Activated CD4-positive, alpha-beta T cell treated with anti-CD3 and anti-CD28 coated beads, Interleukin-2, amount 10 ng/mL, durations not matched to agents 7 days and 5 days (primary cell): ENCODE results near the gene RFPL3. TPM values are rescaled to one million over a fixed set of nuclear protein-coding genes. Genes with fewer than 3 reads are reported as not detected.

ENCODE experiments used
- CTCF ChIA-PET: fragments of 350-600 bp; sonication (Branson Sonifier 250); formaldehyde crosslinking; loops from one replicate; lab custom pipeline; 2021; ENCODE audit warnings: antibody characterized with exemption; lab: Charles Lee
- POLR2A ChIA-PET: fragments of 350-600 bp; sonication (Branson Sonifier 250); formaldehyde crosslinking; loops from one replicate; lab custom pipeline; 2021; ENCODE audit warnings: antibody characterized with exemption; lab: Charles Lee
- DNase-seq: peaks from one replicate; pipeline ENCODE4 v3.0.0-alpha.2; 2020
- H3K27ac Mint-ChIP-seq: one replicate; pipeline ENCODE4 v1.8.0; 2021; ENCODE audit warnings: mild to moderate bottlenecking, moderate library complexity, mixed read lengths
- H3K27me3 Mint-ChIP-seq: one replicate; pipeline ENCODE4 v1.8.0; 2021; ENCODE audit warnings: mixed read lengths
- H3K36me3 Mint-ChIP-seq: one replicate; pipeline ENCODE4 v1.8.0; 2021; ENCODE audit warnings: low read depth, mixed read lengths
- H3K4me1 Mint-ChIP-seq: one replicate; pipeline ENCODE4 v1.8.0; 2021; ENCODE audit warnings: mixed read lengths
- H3K4me3 Mint-ChIP-seq: one replicate; pipeline ENCODE4 v1.8.0; 2021; ENCODE audit warnings: mild to moderate bottlenecking, moderate library complexity, mixed read lengths
- H3K9me3 Mint-ChIP-seq: one replicate; pipeline ENCODE4 v1.8.0; 2021; ENCODE audit warnings: mixed read lengths
- total RNA-seq, 2 experiments: library from RNA; stranded (reverse); gene quantifications; one replicate each; pipeline ENCODE4 v1.2.3, GENCODE V29; 2021

Gene RFPL3
- total RNA-seq, 2 experiments from 2014 or later, result not detected

GRCh38 chr22:32378707-32379272 lies 21.1 kb downstream of the RFPL3 start:
- Mint-ChIP-seq H3K36me3 (no peaks in the 10 kb centered on the region), H3K27me3 (no peaks in the 10 kb centered on the region), H3K4me3 (no peak overlapping the region), H3K4me1 (no peaks in the 10 kb centered on the region), H3K27ac (no peak overlapping the region), H3K9me3 (no peaks in the 10 kb centered on the region)
- ChIA-PET POLR2A (no interaction called here), CTCF (interaction anchor here (0.6 kb wide), 1 partner anchor 395 kb away, joined by 3 read pairs; no protein-coding TSS in a partner anchor)
- DNase-seq, result peak; percentile 11

- H3K4me1 Mint-ChIP-seq, result no peaks in the 10 kb centered on the region
- no peak for DNase-seq
- H3K27me3 Mint-ChIP-seq, result no peaks in the 10 kb centered on the region
- CTCF ChIA-PET, result no interaction called here
- POLR2A ChIA-PET, result no interaction called here
- no peak overlapping the region for H3K27ac Mint-ChIP-seq
- no peak overlapping the region for H3K4me3 Mint-ChIP-seq
- H3K36me3 Mint-ChIP-seq, result peaks cover 3% of the 10 kb centered on the region
- H3K9me3 Mint-ChIP-seq, result no peaks in the 10 kb centered on the region
Measured at GRCh38 chr22:32380991-32381390, 23.3 kb downstream of the RFPL3 start.

DNA sequence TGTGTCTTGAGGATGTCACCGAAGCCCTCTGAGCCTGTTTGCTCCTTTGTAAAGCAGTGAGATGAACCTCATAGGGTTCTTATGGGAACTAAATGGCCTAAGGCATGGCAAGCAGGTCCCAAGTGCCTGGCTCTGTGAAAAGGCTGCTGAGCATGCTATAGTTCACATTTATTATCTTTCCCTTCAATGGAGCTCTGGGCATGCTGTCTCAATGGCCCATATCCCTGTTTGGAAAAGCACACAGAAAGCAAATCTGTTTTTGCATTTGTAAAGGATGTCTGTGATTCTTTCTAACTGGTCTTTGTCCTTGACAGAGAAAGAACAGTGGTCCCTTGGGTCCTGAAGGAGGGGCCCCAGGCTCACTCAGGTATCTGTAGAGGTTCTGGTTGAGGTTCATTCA lies 28.0 kb downstream of the RFPL3 start:
- Mint-ChIP-seq H3K4me1 (no peaks in the 10 kb centered on the region), H3K36me3 (peaks cover 22% of the 10 kb centered on the region), H3K27ac (no peak overlapping the region), H3K4me3 (no peak overlapping the region), H3K9me3 (no peaks in the 10 kb centered on the region), H3K27me3 (no peaks in the 10 kb centered on the region)
- CTCF ChIA-PET, result no interaction called here
- POLR2A ChIA-PET, result no interaction called here
- DNase-seq, result no peak

DNA sequence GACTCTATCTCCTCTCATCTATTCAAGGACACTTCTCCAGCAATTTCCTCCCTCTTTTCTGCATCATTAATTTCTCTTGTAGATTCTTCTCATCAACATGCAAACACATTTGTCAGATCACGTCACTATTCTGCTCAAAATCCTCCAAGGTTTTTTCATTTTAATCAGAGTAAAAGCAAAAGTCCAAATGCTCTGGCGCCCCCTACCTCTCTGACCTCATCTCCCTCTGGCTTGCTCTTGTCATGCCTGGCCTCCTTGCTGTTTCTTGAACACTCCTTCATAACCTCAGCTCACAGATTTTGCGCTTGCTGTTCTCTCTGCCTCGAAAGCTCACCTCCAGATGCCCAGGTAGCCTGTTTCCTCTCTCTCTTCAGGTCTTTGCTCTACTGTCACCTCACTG lies 32.0 kb downstream of the RFPL3 start:
- no peaks in the 10 kb centered on the region for H3K9me3 Mint-ChIP-seq
- H3K36me3 Mint-ChIP-seq, result peaks cover 40% of the 10 kb centered on the region
- peak; percentile 29 for DNase-seq
- H3K4me1 Mint-ChIP-seq, result no peaks in the 10 kb centered on the region
- no peaks in the 10 kb centered on the region for H3K27me3 Mint-ChIP-seq
- ChIA-PET CTCF (interaction anchor here (1.0 kb wide), 1 partner anchor 10 kb away, joined by 3 read pairs; no protein-coding TSS in a partner anchor), POLR2A (no interaction called here)
- H3K27ac Mint-ChIP-seq, result peak overlapping the region; percentile 52
- no peak overlapping the region for H3K4me3 Mint-ChIP-seq

DNA sequence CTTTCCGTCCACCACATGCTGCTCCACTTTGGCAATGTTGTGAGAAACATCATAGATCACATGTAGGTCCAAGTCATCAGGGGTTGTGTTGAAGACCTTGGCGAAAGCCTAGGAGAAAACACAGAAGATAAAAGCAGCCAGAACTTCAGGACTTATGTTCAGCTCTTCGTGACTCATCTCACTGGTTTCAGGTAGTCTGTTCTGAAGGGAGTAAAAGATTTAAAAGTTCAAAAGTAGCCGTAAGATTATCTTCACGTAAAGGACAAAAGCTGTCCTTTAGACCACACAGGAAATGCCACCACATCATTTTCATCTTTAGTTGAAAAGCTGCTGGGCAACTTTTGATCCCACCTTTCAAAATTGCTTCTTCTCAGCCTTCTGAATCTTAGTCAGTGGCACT lies 37.4 kb downstream of the RFPL3 start:
- no peak overlapping the region for H3K4me3 Mint-ChIP-seq
- CTCF ChIA-PET, result no interaction called here
- no peaks in the 10 kb centered on the region for H3K27me3 Mint-ChIP-seq
- H3K4me1 Mint-ChIP-seq, result peaks cover 8% of the 10 kb centered on the region
- no peak for DNase-seq
- H3K9me3 Mint-ChIP-seq, result no peaks in the 10 kb centered on the region
- no peak overlapping the region for H3K27ac Mint-ChIP-seq
- POLR2A ChIA-PET, result no interaction called here
- peaks cover 48% of the 10 kb centered on the region for H3K36me3 Mint-ChIP-seq

DNA sequence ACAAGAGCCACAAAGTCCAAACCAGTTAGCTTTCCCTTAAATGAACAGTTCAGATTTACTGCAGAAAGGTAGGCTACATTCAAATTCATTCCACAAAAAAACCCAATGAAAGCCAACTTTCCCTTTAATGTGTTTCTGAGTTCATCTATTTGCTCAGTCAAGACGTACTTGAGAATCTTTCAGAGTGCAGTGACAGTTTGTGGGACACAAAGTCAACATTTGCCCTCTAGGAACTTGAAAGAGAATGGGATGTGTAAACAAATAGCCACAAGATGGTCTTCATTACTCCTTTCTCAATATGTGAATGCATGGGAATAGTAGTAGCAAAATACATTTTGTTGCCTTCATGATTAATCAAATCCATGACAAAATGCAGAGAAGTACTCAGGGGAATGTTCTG lies 38.6 kb downstream of the RFPL3 start:
- Mint-ChIP-seq H3K27me3 (no peaks in the 10 kb centered on the region), H3K27ac (no peak overlapping the region), H3K4me3 (no peak overlapping the region), H3K36me3 (peaks cover 55% of the 10 kb centered on the region), H3K9me3 (no peaks in the 10 kb centered on the region), H3K4me1 (peaks cover 8% of the 10 kb centered on the region)
- ChIA-PET CTCF (no interaction called here), POLR2A (no interaction called here)
- no peak for DNase-seq

GRCh38 chr22:32396746-32397145 lies 39.1 kb downstream of the RFPL3 start:
- Mint-ChIP-seq H3K36me3 (peaks cover 57% of the 10 kb centered on the region), H3K4me1 (peaks cover 8% of the 10 kb centered on the region), H3K4me3 (no peak overlapping the region), H3K27ac (no peak overlapping the region), H3K9me3 (no peaks in the 10 kb centered on the region), H3K27me3 (no peaks in the 10 kb centered on the region)
- CTCF ChIA-PET, result no interaction called here
- POLR2A ChIA-PET, result no interaction called here
- DNase-seq, result no peak

- DNase-seq, result no peak
- Mint-ChIP-seq H3K4me1 (peaks cover 2% of the 10 kb centered on the region), H3K36me3 (peaks cover 47% of the 10 kb centered on the region), H3K27ac (no peak overlapping the region), H3K4me3 (no peak overlapping the region), H3K9me3 (no peaks in the 10 kb centered on the region), H3K27me3 (no peaks in the 10 kb centered on the region)
- ChIA-PET POLR2A (no interaction called here), CTCF (interaction anchor here (2.0 kb wide), 1 partner anchor 431 kb away, joined by 4 read pairs; no protein-coding TSS in a partner anchor)
Measured at GRCh38 chr22:32401486-32401885, 43.8 kb downstream of the RFPL3 start.

GRCh38 chr22:32404021-32404420 lies 46.4 kb downstream of the RFPL3 start:
- ChIA-PET CTCF (no interaction called here), POLR2A (no interaction called here)
- Mint-ChIP-seq H3K4me3 (no peak overlapping the region), H3K36me3 (peaks cover 56% of the 10 kb centered on the region), H3K27me3 (no peaks in the 10 kb centered on the region), H3K27ac (no peak overlapping the region), H3K9me3 (no peaks in the 10 kb centered on the region), H3K4me1 (peaks cover 21% of the 10 kb centered on the region)
- no peak for DNase-seq

GRCh38 chr22:32407312-32407711 lies 49.6 kb downstream of the RFPL3 start:
- no peak overlapping the region for H3K4me3 Mint-ChIP-seq
- ChIA-PET CTCF (no interaction called here), POLR2A (no interaction called here)
- DNase-seq, result no peak
- no peaks in the 10 kb centered on the region for H3K27me3 Mint-ChIP-seq
- peaks cover 43% of the 10 kb centered on the region for H3K4me1 Mint-ChIP-seq
- peaks cover 44% of the 10 kb centered on the region for H3K36me3 Mint-ChIP-seq
- peak overlapping the region; percentile 81 for H3K27ac Mint-ChIP-seq
- no peaks in the 10 kb centered on the region for H3K9me3 Mint-ChIP-seq

GRCh38 chr22:32407936-32408335 lies 50.3 kb downstream of the RFPL3 start:
- no peak for DNase-seq
- CTCF ChIA-PET, result interaction anchor here (1.1 kb wide), 1 partner anchor 17 kb away, joined by 3 read pairs; no protein-coding TSS in a partner anchor
- H3K27ac Mint-ChIP-seq, result peak overlapping the region; percentile 46
- peaks cover 49% of the 10 kb centered on the region for H3K4me1 Mint-ChIP-seq
- POLR2A ChIA-PET, result no interaction called here
- no peaks in the 10 kb centered on the region for H3K27me3 Mint-ChIP-seq
- no peaks in the 10 kb centered on the region for H3K9me3 Mint-ChIP-seq
- H3K36me3 Mint-ChIP-seq, result peaks cover 44% of the 10 kb centered on the region
- no peak overlapping the region for H3K4me3 Mint-ChIP-seq

DNA sequence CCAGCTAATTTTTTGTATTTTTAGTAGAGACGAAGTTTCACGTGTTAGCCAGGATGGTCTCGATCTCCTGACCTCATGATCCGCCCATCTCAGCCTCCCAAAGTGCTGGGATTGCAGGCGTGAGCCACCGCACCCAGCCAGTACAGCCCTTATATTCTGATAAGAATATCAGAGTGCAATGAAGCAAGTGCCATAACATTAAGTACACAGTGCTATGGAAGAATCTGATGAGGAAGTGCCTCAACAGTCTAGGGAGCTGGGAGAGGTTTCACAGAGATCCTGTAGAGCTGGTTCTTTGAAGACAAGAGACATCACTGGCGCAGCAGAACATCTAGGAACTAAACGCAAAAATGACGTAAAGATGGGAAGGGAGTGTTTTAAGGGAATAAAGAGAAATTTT lies 52.3 kb downstream of the RFPL3 start:
- ChIA-PET CTCF (interaction anchor here (0.7 kb wide), 1 partner anchor 68 kb away, joined by 3 read pairs; no protein-coding TSS in a partner anchor), POLR2A (no interaction called here)
- Mint-ChIP-seq H3K9me3 (no peaks in the 10 kb centered on the region), H3K4me1 (peaks cover 58% of the 10 kb centered on the region), H3K36me3 (peaks cover 40% of the 10 kb centered on the region), H3K27ac (peak overlapping the region; percentile 1), H3K27me3 (no peaks in the 10 kb centered on the region), H3K4me3 (peak overlapping the region; percentile 96)
- DNase-seq, result no peak

- H3K4me1 Mint-ChIP-seq, result peaks cover 58% of the 10 kb centered on the region
- H3K27ac Mint-ChIP-seq, result peak overlapping the region; percentile 1
- ChIA-PET POLR2A (no interaction called here), CTCF (interaction anchor here (1.0 to 1.6 kb wide), 2 partner anchors 12 to 64 kb away, joined by 3 to 4 read pairs; partner anchors contain the start of gene FBXO7)
- no peak for DNase-seq
- H3K27me3 Mint-ChIP-seq, result no peaks in the 10 kb centered on the region
- H3K9me3 Mint-ChIP-seq, result no peaks in the 10 kb centered on the region
- peaks cover 36% of the 10 kb centered on the region for H3K36me3 Mint-ChIP-seq
- H3K4me3 Mint-ChIP-seq, result peak overlapping the region; percentile 96
Measured at GRCh38 chr22:32410459-32410858, 52.8 kb downstream of the RFPL3 start.
